ENCODE results near the gene SUMO3. TPM values are rescaled to one million over a fixed set of nuclear protein-coding genes. Genes with fewer than 3 reads are reported as not detected.

Gene SUMO3
- total RNA-seq, 1 experiment from 2014 or later: 82.9 TPM

- H2BK20ac ChIP-seq (ENCODE audit: low read depth, low read length, poor library complexity, severe bottlenecking): no peak overlapping the region
- Mint-ChIP-seq H3K27ac (no peak overlapping the region; a peak in 1 of 7 replicates), H3K4me3 (no peak overlapping the region), H3K9me3 (no peaks in the 10 kb centered on the region), H3K27me3 (ENCODE audit: low read depth) (0 out of 2 replicates have a peak, but pooled peaks cover under 1% of the 10 kb centered on the region), H3K36me3 (ENCODE audit: insufficient read depth in 1 of 3, low read depth in 3 of 3) (no peaks in the 10 kb centered on the region), H3K4me1 (peaks cover 3 to 9% of the 10 kb centered on the region in 2 experiments; a peak in 2 of 4 replicates)
- no peak overlapping the region for H4K91ac ChIP-seq (ENCODE audit: insufficient read length, low read depth, low read length)
- H3K23ac ChIP-seq (ENCODE audit: insufficient read length, low read depth, low read length): no peak overlapping the region
- no peak overlapping the region for H2AFZ ChIP-seq (ENCODE audit: low read length)
- no peak overlapping the region for H3K27ac ChIP-seq (ENCODE audit: insufficient read length, low read depth, low read length)
- H3K18ac ChIP-seq (ENCODE audit: insufficient read length, low read depth, low read length): no peak overlapping the region
- no peak overlapping the region for H3K56ac ChIP-seq (ENCODE audit: insufficient read length, low read depth, low read length)
- H3T11ph ChIP-seq (ENCODE audit: low read length): no peak overlapping the region
- no peak overlapping the region for H3K9ac ChIP-seq (ENCODE audit: extremely low read depth, insufficient read length, low read length)
- H3K23me2 ChIP-seq (ENCODE audit: insufficient read length, low read depth, low read length, poor library complexity, severe bottlenecking): no peaks in the 10 kb centered on the region
- H4K8ac ChIP-seq (replicated peaks; ENCODE audit: insufficient read length, low read depth, low read length): no peak overlapping the region
- H3K9me3 ChIP-seq (ENCODE audit: control insufficient read depth, low read depth, low read length): no peaks in the 10 kb centered on the region
- no CpG with 5 or more reads among the region's 37 CpGs for WGBS (ENCODE audit: extremely low coverage, insufficient read length, low lambda C conversion rate)
- H2BK15ac ChIP-seq (ENCODE audit: low read depth, low read length): no peak overlapping the region
- no peak overlapping the region for H2BK120ac ChIP-seq (ENCODE audit: low read depth, low read length, poor library complexity, severe bottlenecking)
- no peak for DNase-seq
- no peaks in the 10 kb centered on the region for H4K20me1 ChIP-seq (ENCODE audit: control insufficient read depth, insufficient read depth, insufficient read length)
- no peak for TF ChIP-seq CTCF (conservative IDR thresholded peaks at IDR 0.05)
- no peak overlapping the region for H2BK5ac ChIP-seq (ENCODE audit: insufficient read length, low read length)
- no peaks in the 10 kb centered on the region for H3K27me3 ChIP-seq (ENCODE audit: insufficient read depth, low read length)
- H2BK12ac ChIP-seq (ENCODE audit: insufficient read length, low read depth, low read length): no peak overlapping the region
- H3K14ac ChIP-seq (ENCODE audit: insufficient read depth, low read length): no peak overlapping the region; the same call in 1 of the 2 replicates
- H3K4me1 ChIP-seq (ENCODE audit: insufficient read depth, low read length): no peaks in the 10 kb centered on the region
- no peak overlapping the region for H4K5ac ChIP-seq (ENCODE audit: insufficient read length, low read depth, low read length)
- H2AK5ac ChIP-seq (ENCODE audit: insufficient read length, low read length): no peak overlapping the region
- no peak overlapping the region for H3K4me2 ChIP-seq (ENCODE audit: insufficient read depth, insufficient read length, low read length)
- no peak overlapping the region for H3K4ac ChIP-seq (ENCODE audit: low read depth, low read length)
- H3K79me1 ChIP-seq (ENCODE audit: insufficient read depth, low read depth, low read length, poor library complexity, severe bottlenecking): no peaks in the 10 kb centered on the region
- no peaks in the 10 kb centered on the region for H3K79me2 ChIP-seq (ENCODE audit: insufficient read depth, low read length)
Measured at GRCh38 chr21:44836666-44837471, 19.0 kb upstream of the SUMO3 start.
